ENCODE data around the gene STAC3.

The STAC3 gene

GRCh38 chr12:57222286-57223190 is 28.4 kb downstream of the STAC3 start:
- no peak for DNase-seq (ENCODE audit: low read depth)

GRCh38 chr12:57221169-57221917 is 29.6 kb downstream of the STAC3 start:
- no peak for DNase-seq (ENCODE audit: low read depth)

GRCh38 chr12:57220770-57221168 is 30.2 kb downstream of the STAC3 start:
- DNase-seq (ENCODE audit: low read depth): no peak

GRCh38 chr12:57219993-57220754 is 30.8 kb downstream of the STAC3 start:
- no peak for DNase-seq (ENCODE audit: low read depth)

- no peak for DNase-seq (ENCODE audit: low read depth)
Observed at GRCh38 chr12:57219205-57219992, 31.6 kb downstream of the STAC3 start.

- DNase-seq (ENCODE audit: low read depth): no peak
Observed at GRCh38 chr12:57218030-57218853, 32.7 kb downstream of the STAC3 start.

GRCh38 chr12:57216921-57217879 is 33.8 kb downstream of the STAC3 start:
- DNase-seq (ENCODE audit: low read depth): no peak

- no peak for DNase-seq (ENCODE audit: low read depth)
Observed at GRCh38 chr12:57216014-57216911, 34.7 kb downstream of the STAC3 start, which contains the start of gene NXPH4. TSS of gene NXPH4 (plus strand) at chr12:57216794. CDS start at chr12:57216970, 176 bp downstream.

- DNase-seq (ENCODE audit: low read depth): no peak
Observed at GRCh38 chr12:57215668-57216013, 35.3 kb downstream of the STAC3 start.

GRCh38 chr12:57215065-57215464 is 35.9 kb downstream of the STAC3 start:
- no peak for DNase-seq (ENCODE audit: low read depth)

- peak; percentile 41 for DNase-seq (ENCODE audit: low read depth)
Observed at GRCh38 chr12:57214398-57214781, 36.6 kb downstream of the STAC3 start.

GRCh38 chr12:57213763-57214397 is 37.1 kb downstream of the STAC3 start:
- no peak for DNase-seq (ENCODE audit: low read depth)

GRCh38 chr12:57213058-57213715 is 37.8 kb downstream of the STAC3 start:
- peak; percentile 70 for DNase-seq (ENCODE audit: low read depth)

- DNase-seq (ENCODE audit: low read depth): no peak
Observed at GRCh38 chr12:57212701-57213057, 38.3 kb downstream of the STAC3 start.

- no peak for DNase-seq (ENCODE audit: low read depth)
Observed at GRCh38 chr12:57211791-57212700, 38.9 kb downstream of the STAC3 start.

GRCh38 chr12:57210926-57211692 is 39.9 kb downstream of the STAC3 start:
- DNase-seq (ENCODE audit: low read depth): no peak

All from stimulated activated CD8-positive, alpha-beta memory T cell treated with anti-CD3 and anti-CD28 coated beads, Interleukin-12 subunit alpha, Interleukin-12 subunit beta, amount 100 ng/mL, for 1 hour (primary cell).